SK-N-SH (cell line): ENCODE data around the gene CRELD2. TPM values are rescaled to one million over a fixed set of nuclear protein-coding genes. Genes with fewer than 3 reads are reported as not detected.

Experiments
- CTCF ChIA-PET: fragments of 300-600, 350-600 bp; formaldehyde crosslinking; extraction: SDS; loops from one replicate; lab custom pipeline; 2021; lab: Yijun Ruan, JAX
- POLR2A ChIA-PET: fragments of 350-600 bp; sonication (Branson Sonifier 250); formaldehyde crosslinking; extraction: SDS; loops from one replicate; lab custom pipeline; 2020; ENCODE audit warnings: antibody characterized with exemption, inconsistent platforms; lab: Yijun Ruan, JAX
- DNase-seq: peaks from one replicate; pipeline ENCODE4 v3.0.0; 2012
- H2AFZ ChIP-seq: fragments of 200-600 bp; sonication (generic); 2 replicates; pipeline ENCODE4 v1.8.1; 2016; ENCODE audit warnings: antibody characterized with exemption, mild to moderate bottlenecking, low read depth
- H3F3A ChIP-seq: fragments of 200-600 bp; sonication (generic); replicated peaks from 2 replicates; pipeline ENCODE3; 2016; ENCODE audit warnings: antibody characterized with exemption, mild to moderate bottlenecking; ENCODE audit not compliant: insufficient read depth
- H3K27ac ChIP-seq, 2 experiments: fragments of 200-500 bp in 1 of 2; fragments of 200-600 bp in 1 of 2; sonication (Bioruptor generic) in 1 of 2; sonication (generic), shearing (Covaris generic) in 1 of 2; 2 replicates each; pipeline versions ENCODE4 v1.5.1 to v1.6.1; 2014 to 2016; ENCODE audit warnings: low read depth in 2 of 2, inconsistent platforms in 1 of 2, low read length in 1 of 2, mild to moderate bottlenecking in 1 of 2, mixed read lengths in 1 of 2
- H3K27me3 ChIP-seq: fragments of 200-600 bp; sonication (generic), shearing (Covaris generic); 2 replicates; pipeline ENCODE4 v1.6.1; 2016; ENCODE audit warnings: mixed run types; ENCODE audit not compliant: insufficient read depth
- H3K36me3 ChIP-seq, 2 experiments: fragments of 200-500 bp in 1 of 2; fragments of 200-600 bp in 1 of 2; sonication (Bioruptor generic) in 1 of 2; sonication (generic) in 1 of 2; replicated peaks in 1 of 2; 2 replicates each; pipeline versions ENCODE3 to v1.5.1; 2014 to 2016; ENCODE audit warnings: low read length in 1 of 2, mild to moderate bottlenecking in 1 of 2; ENCODE audit not compliant: insufficient read depth in 2 of 2, control insufficient read depth in 1 of 2
- H3K4me1 ChIP-seq, 2 experiments: fragments of 200-500 bp in 1 of 2; fragments of 200-600 bp in 1 of 2; sonication (Bioruptor generic) in 1 of 2; sonication (generic), shearing (Covaris generic) in 1 of 2; 2 replicates each; pipeline versions ENCODE4 v1.5.1 to v1.6.1; 2014 to 2016; ENCODE audit warnings: low read depth in 1 of 2, low read length in 1 of 2, mixed run types in 1 of 2; ENCODE audit not compliant: insufficient read depth in 2 of 2, control insufficient read depth in 1 of 2
- H3K4me2 ChIP-seq: fragments of 200-600 bp; sonication (generic), shearing (Covaris generic); 2 replicates; pipeline ENCODE4 v1.6.1; 2017; ENCODE audit warnings: mixed run types
- H3K4me3 ChIP-seq, 2 experiments: fragments of 200-500 bp in 1 of 2; fragments of 200-600 bp in 1 of 2; sonication (Bioruptor generic) in 1 of 2; sonication (generic), shearing (Covaris generic) in 1 of 2; 2 replicates each; pipeline versions ENCODE4 v1.5.1 to v1.8.1; 2014 to 2016; ENCODE audit warnings: low read depth in 2 of 2, inconsistent platforms in 1 of 2, low read length in 1 of 2, mild to moderate bottlenecking in 1 of 2, mixed read lengths in 1 of 2, moderate library complexity in 1 of 2
- H3K79me2 ChIP-seq: fragments of 200-600 bp; sonication (generic); 2 replicates; pipeline ENCODE4 v1.8.1; 2017; ENCODE audit warnings: mild to moderate bottlenecking; ENCODE audit not compliant: insufficient read depth
- H3K9ac ChIP-seq: fragments of 200-600 bp; sonication (generic); 2 replicates; pipeline ENCODE4 v1.6.1; 2017; ENCODE audit warnings: mixed run types
- H3K9me2 ChIP-seq: fragments of 200-600 bp; sonication (generic); 2 replicates; pipeline ENCODE4 v1.6.1; 2017; ENCODE audit warnings: mixed run types
- H3K9me3 ChIP-seq: fragments of 200-600 bp; sonication (generic); 2 replicates; pipeline ENCODE4 v1.6.1; 2017; ENCODE audit warnings: mixed run types, mild to moderate bottlenecking, moderate library complexity
- H4K20me1 ChIP-seq: fragments of 200-600 bp; sonication (generic); 2 replicates; pipeline ENCODE4 v1.6.1; 2017; ENCODE audit warnings: mild to moderate bottlenecking, mixed run types; ENCODE audit not compliant: insufficient read depth
- FOSL2 ChIP-seq: IDR thresholded peaks from 2 replicates; pipeline ENCODE4 v1.4.0; 2012; ENCODE audit warnings: low read depth, mild to moderate bottlenecking, moderate library complexity, borderline replicate concordance
- GABPA ChIP-seq: IDR thresholded peaks from 2 replicates; pipeline ENCODE4 v1.4.0; 2012; ENCODE audit warnings: low read depth, mild to moderate bottlenecking
- TEAD4 ChIP-seq: IDR thresholded peaks from 2 replicates; pipeline ENCODE4 v1.4.0; 2012; ENCODE audit warnings: mild to moderate bottlenecking, borderline replicate concordance; ENCODE audit not compliant: insufficient read depth
- WGBS: methylation state at CpG from one replicate; pipeline ENCODE4 v1.1.6; 2017; ENCODE audit warnings: low lambda C conversion rate; 5-methylcytosine and 5-hydroxymethylcytosine counted together
- polyA plus RNA-seq, 3 experiments: library from polyadenylated mRNA; depleted of rRNA; stranded (reverse); fragments of >200 nt; gene quantifications; 2 replicates each; pipeline ENCODE4 v1.2.3, GENCODE V29; 2012
- TF ChIP-seq, protein P1 (sequence below): IDR thresholded peaks from 2 replicates; pipeline ENCODE4 v1.6.1; 2012; ENCODE audit warnings: mild to moderate bottlenecking, low read depth, low read length, moderate library complexity

Gene CRELD2
- polyA plus RNA-seq, 1 of the 3 experiments (the other 2 are of a cell fraction) = 113 TPM

DNA sequence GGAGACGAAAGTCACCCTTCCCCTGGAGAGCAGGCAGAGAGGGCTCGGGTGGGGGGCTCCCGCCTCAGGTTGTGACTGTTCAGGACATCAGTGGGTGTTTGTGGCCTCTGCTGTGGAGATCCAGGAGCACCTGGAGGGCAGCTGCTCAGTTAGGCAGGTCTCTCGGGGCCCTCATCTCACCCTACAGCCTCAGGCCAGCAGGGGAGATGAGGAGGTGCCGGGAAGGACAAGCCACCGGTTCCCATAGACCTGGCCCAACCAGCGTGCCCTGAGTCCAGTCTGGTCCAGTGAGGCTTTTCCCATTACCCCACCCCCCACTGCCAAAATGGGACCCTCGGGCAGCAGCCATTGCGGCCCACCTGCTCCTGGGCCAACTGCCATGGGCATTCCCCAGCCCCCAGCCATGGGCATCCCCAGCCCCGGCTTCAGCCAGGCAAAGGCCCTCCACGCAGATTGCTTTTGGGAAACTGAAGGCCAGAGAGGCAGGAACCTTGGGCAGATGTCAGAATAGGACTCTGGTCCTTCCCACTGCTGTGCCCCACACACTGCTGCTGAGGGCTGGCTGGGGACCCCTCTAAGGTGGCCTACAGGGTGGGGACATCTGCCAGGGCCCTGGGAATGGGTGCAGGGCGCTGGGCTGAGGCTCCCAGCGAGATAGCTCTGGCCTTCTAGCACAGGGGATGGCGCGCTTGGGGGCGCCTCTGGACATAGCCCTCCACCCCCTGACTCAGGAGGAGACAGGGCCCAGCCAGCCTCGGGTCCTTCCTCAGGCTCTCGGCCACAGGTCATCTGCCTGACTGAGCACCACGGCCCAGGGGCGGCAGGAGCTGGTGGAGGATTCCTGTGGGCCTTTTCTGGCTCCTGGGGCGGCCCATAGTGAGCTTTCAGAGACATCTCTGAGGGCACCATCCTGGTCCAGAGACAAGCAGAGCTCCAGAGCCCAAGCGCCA lies 46.9 kb downstream of the CRELD2 start:
- Histone ChIP-seq H3K36me3 (peaks cover 5 to 16% of the 10 kb centered on the region in 2 experiments), H3K4me2 (no peak overlapping the region), H3K4me3 (no peak overlapping the region), H4K20me1 (peaks cover 7% of the 10 kb centered on the region), H3F3A (no peaks in the 10 kb centered on the region), H3K27ac (no peak overlapping the region), H3K9me2 (no peaks in the 10 kb centered on the region), H3K79me2 (peaks cover 31% of the 10 kb centered on the region), H3K9ac (no peak overlapping the region), H3K9me3 (no peaks in the 10 kb centered on the region), H2AFZ (no peak overlapping the region), H3K4me1 (peaks cover 16 to 35% of the 10 kb centered on the region in 2 experiments; a peak in 2 of 4 replicates), H3K27me3 (no peaks in the 10 kb centered on the region)
- ChIA-PET POLR2A (no interaction called here), CTCF (interaction anchor here (3.0 to 3.9 kb wide), 3 partner anchors 28 to 65 kb away, joined by 10 to 18 read pairs (median 17); no protein-coding TSS in a partner anchor)
- TF ChIP-seq GABPA (no peak), TEAD4 (no peak)
- 96% methylated on average over 6 of the region's 22 CpGs for WGBS
- DNase-seq = peak; percentile 19

DNA sequence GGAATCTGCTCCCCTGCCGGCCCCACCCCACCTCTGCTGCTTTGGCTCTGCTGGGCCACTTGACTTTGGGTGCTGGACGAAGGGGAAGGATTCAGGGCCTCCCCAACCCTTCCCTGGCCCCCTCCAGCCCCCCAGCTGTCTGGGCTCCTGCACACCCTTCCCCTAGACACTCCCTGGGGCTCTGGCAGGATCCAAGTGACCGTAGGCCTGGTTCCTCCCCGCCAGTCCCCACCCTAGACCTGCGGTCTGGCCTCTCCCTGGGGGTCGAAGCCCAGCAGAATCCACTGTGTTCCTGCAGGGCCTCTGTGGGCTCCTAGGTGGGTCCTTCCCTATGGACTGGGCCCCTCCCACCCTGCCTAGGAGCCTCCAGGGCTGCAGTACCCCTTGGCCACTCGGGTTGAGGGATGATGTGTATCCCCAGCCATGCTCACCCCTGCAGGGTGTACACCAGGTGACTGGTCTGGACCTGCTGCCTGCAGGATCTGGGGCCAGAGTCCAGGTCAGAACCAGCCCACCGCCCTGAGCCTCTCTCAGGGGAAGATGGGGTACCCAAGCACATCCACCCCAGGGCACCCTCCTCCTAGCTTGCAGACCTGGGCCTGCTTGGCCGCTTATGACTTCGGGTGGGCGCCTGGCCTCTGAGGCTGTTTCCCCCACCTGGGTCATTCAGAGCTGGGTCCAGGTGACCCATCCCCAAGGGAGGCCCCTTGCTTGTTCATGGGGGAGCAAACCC lies 47.8 kb downstream of the CRELD2 start:
- POLR2A ChIA-PET = no interaction called here
- H3K4me3 ChIP-seq = no peak overlapping the region
- no peak overlapping the region for H3K9ac ChIP-seq
- no peaks in the 10 kb centered on the region for H3K9me3 ChIP-seq
- peaks cover 5 to 16% of the 10 kb centered on the region in 2 experiments for H3K36me3 ChIP-seq
- H3K27me3 ChIP-seq = no peaks in the 10 kb centered on the region
- no peak overlapping the region for H2AFZ ChIP-seq
- peaks cover 19 to 35% of the 10 kb centered on the region in 2 experiments; a peak in 2 of 4 replicates for H3K4me1 ChIP-seq
- H3F3A ChIP-seq = no peaks in the 10 kb centered on the region
- H3K4me2 ChIP-seq = no peak overlapping the region
- no peaks in the 10 kb centered on the region for H3K9me2 ChIP-seq
- peaks cover 7% of the 10 kb centered on the region for H4K20me1 ChIP-seq
- CTCF ChIA-PET = interaction anchor here (1.0 to 3.9 kb wide), 5 partner anchors 14 to 64 kb away, joined by 4 to 18 read pairs (median 10); no protein-coding TSS in a partner anchor
- H3K79me2 ChIP-seq = peaks cover 29% of the 10 kb centered on the region
- DNase-seq = peak; percentile 30
- TF ChIP-seq FOSL2 = no peak
- TF ChIP-seq, protein P1, sequence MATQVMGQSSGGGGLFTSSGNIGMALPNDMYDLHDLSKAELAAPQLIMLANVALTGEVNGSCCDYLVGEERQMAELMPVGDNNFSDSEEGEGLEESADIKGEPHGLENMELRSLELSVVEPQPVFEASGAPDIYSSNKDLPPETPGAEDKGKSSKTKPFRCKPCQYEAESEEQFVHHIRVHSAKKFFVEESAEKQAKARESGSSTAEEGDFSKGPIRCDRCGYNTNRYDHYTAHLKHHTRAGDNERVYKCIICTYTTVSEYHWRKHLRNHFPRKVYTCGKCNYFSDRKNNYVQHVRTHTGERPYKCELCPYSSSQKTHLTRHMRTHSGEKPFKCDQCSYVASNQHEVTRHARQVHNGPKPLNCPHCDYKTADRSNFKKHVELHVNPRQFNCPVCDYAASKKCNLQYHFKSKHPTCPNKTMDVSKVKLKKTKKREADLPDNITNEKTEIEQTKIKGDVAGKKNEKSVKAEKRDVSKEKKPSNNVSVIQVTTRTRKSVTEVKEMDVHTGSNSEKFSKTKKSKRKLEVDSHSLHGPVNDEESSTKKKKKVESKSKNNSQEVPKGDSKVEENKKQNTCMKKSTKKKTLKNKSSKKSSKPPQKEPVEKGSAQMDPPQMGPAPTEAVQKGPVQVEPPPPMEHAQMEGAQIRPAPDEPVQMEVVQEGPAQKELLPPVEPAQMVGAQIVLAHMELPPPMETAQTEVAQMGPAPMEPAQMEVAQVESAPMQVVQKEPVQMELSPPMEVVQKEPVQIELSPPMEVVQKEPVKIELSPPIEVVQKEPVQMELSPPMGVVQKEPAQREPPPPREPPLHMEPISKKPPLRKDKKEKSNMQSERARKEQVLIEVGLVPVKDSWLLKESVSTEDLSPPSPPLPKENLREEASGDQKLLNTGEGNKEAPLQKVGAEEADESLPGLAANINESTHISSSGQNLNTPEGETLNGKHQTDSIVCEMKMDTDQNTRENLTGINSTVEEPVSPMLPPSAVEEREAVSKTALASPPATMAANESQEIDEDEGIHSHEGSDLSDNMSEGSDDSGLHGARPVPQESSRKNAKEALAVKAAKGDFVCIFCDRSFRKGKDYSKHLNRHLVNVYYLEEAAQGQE = no peak
- WGBS = 100% methylated on average over 1 of the region's 11 CpGs
- H3K27ac ChIP-seq = no peak overlapping the region
